PC-9 (cell line): ENCODE results near the gene NPIPB2.

Experiments
- CTCF ChIP-seq: fragments of 200-600 bp; sonication (generic); conservative IDR thresholded peaks from 2 replicates; pipeline ENCODE4 v1.6.1; 2017; ENCODE audit warnings: mixed run types, antibody characterized with exemption, mild to moderate bottlenecking, moderate library complexity
- EZH2 ChIP-seq: fragments of 200-600 bp; sonication (generic); IDR thresholded peaks from 2 replicates; pipeline ENCODE4 v1.8.0; 2017; ENCODE audit warnings: antibody characterized with exemption, low read depth

- TF ChIP-seq CTCF (no peak), EZH2 (no peak)
These were observed 26.7 kb downstream of the NPIPB2 start for GRCh38 chr16:11915114-11915643.
